Measurements from ENCODE around the gene SLC29A2.

Gene SLC29A2

GRCh38 chr11:66317322-66317722 is 54.2 kb downstream of the SLC29A2 start:
- Mint-ChIP-seq H3K4me3 (peak overlapping the region; percentile 71 to 74), H3K36me3 (no peaks in the 10 kb centered on the region), H3K4me1 (peaks cover 27 to 40% of the 10 kb centered on the region in 2 donors), H3K9me3 (no peaks in the 10 kb centered on the region), H3K27ac (peak overlapping the region; percentile 86), H3K27me3 (no peaks in the 10 kb centered on the region)
- peak; percentile 38 for ATAC-seq (replicated peaks)
- DNase-seq = no peak

- ATAC-seq (replicated peaks) = no peak
- peaks cover 29 to 40% of the 10 kb centered on the region in 2 donors for H3K4me1 Mint-ChIP-seq
- no peaks in the 10 kb centered on the region for H3K9me3 Mint-ChIP-seq
- H3K36me3 Mint-ChIP-seq = no peaks in the 10 kb centered on the region
- no peak for DNase-seq
- no peaks in the 10 kb centered on the region for H3K27me3 Mint-ChIP-seq
- peak within 1 kb of the TSS; percentile 90 for H3K27ac Mint-ChIP-seq
- H3K4me3 Mint-ChIP-seq = peak within 1 kb of the TSS; percentile 71 to 74
Observed at GRCh38 chr11:66316849-66317251, 54.7 kb downstream of the SLC29A2 start, which contains the start of gene CD248. TSS of gene CD248 (minus strand) at chr11:66317044. CDS start at chr11:66317027, 17 bp downstream.

- H3K4me1 Mint-ChIP-seq = peaks cover 29 to 44% of the 10 kb centered on the region in 2 donors
- DNase-seq (no peak), ATAC-seq (replicated peaks) (no peak)
- H3K4me3 Mint-ChIP-seq = no peak overlapping the region
- no peak overlapping the region for H3K27ac Mint-ChIP-seq
- no peaks in the 10 kb centered on the region for H3K36me3 Mint-ChIP-seq
- H3K9me3 Mint-ChIP-seq = no peaks in the 10 kb centered on the region
- H3K27me3 Mint-ChIP-seq = no peaks in the 10 kb centered on the region
Observed at GRCh38 chr11:66315921-66316811, 55.4 kb downstream of the SLC29A2 start.

- H3K27ac Mint-ChIP-seq = no peak overlapping the region
- ATAC-seq (replicated peaks) (no peak), DNase-seq (no peak)
- no peaks in the 10 kb centered on the region for H3K9me3 Mint-ChIP-seq
- no peak overlapping the region for H3K4me3 Mint-ChIP-seq
- H3K27me3 Mint-ChIP-seq = no peaks in the 10 kb centered on the region
- H3K4me1 Mint-ChIP-seq = peaks cover 29 to 44% of the 10 kb centered on the region in 2 donors
- H3K36me3 Mint-ChIP-seq = no peaks in the 10 kb centered on the region
Observed at GRCh38 chr11:66315498-66315885, 56.1 kb downstream of the SLC29A2 start.

GRCh38 chr11:66314561-66315497 is 56.7 kb downstream of the SLC29A2 start:
- H3K36me3 Mint-ChIP-seq = no peaks in the 10 kb centered on the region
- no peak overlapping the region for H3K27ac Mint-ChIP-seq
- no peak overlapping the region for H3K4me3 Mint-ChIP-seq
- no peaks in the 10 kb centered on the region for H3K27me3 Mint-ChIP-seq
- no peak for ATAC-seq (replicated peaks)
- peaks cover 29 to 44% of the 10 kb centered on the region in 2 donors for H3K4me1 Mint-ChIP-seq
- no peak for DNase-seq
- no peaks in the 10 kb centered on the region for H3K9me3 Mint-ChIP-seq

GRCh38 chr11:66314186-66314501 is 57.4 kb downstream of the SLC29A2 start:
- H3K27ac Mint-ChIP-seq = peak overlapping the region; percentile 56
- ATAC-seq (replicated peaks) = no peak
- no peaks in the 10 kb centered on the region for H3K9me3 Mint-ChIP-seq
- peaks cover 26 to 40% of the 10 kb centered on the region in 2 donors for H3K4me1 Mint-ChIP-seq
- no peaks in the 10 kb centered on the region for H3K36me3 Mint-ChIP-seq
- DNase-seq = no peak
- H3K4me3 Mint-ChIP-seq = peak overlapping the region; percentile 36 to 52
- H3K27me3 Mint-ChIP-seq = no peaks in the 10 kb centered on the region

GRCh38 chr11:66313321-66314185 is 58.0 kb downstream of the SLC29A2 start:
- peak overlapping the region; percentile 56 for H3K27ac Mint-ChIP-seq
- no peaks in the 10 kb centered on the region for H3K27me3 Mint-ChIP-seq

GRCh38 chr11:66312549-66313320 is 58.8 kb downstream of the SLC29A2 start:
- no peaks in the 10 kb centered on the region for H3K36me3 Mint-ChIP-seq
- peak; percentile 74 to 76 for ATAC-seq (replicated peaks)
- peak overlapping the region; percentile 91 to 92 for H3K4me3 Mint-ChIP-seq
- peaks cover under 1 to 1% of the 10 kb centered on the region in 2 donors for H3K27me3 Mint-ChIP-seq
- peak overlapping the region; percentile 95 for H3K27ac Mint-ChIP-seq
- DNase-seq = peak; percentile 89
- H3K9me3 Mint-ChIP-seq = no peaks in the 10 kb centered on the region
- peaks cover 14 to 26% of the 10 kb centered on the region in 2 donors for H3K4me1 Mint-ChIP-seq

More at GRCh38 chr11:66313321-66314185, 58.0 kb downstream of the SLC29A2 start:
- peak overlapping the region; percentile 91 to 92 for H3K4me3 Mint-ChIP-seq
- DNase-seq (no peak), ATAC-seq (replicated peaks) (no peak)
- no peaks in the 10 kb centered on the region for H3K36me3 Mint-ChIP-seq
- H3K9me3 Mint-ChIP-seq = no peaks in the 10 kb centered on the region
- H3K4me1 Mint-ChIP-seq = peaks cover 20 to 34% of the 10 kb centered on the region in 2 donors

All from stimulated activated naive B cell treated with anti-CD40 and anti-IgM and Interleukin-4, amounts not matched to agents 10 μg/mL and 1 μg/mL and 100 μg/mL, for 72 hours (primary cell).